ENCODE results near the gene NSFL1C.
A peak's percentile ranks its signal among the peaks of the same experiment; 100 is the strongest.
"Not testable (repeated sequence)": the region's sequence is repeated elsewhere in the genome, so short reads cannot be mapped to it uniquely, and the experiment has no call there.

Gene NSFL1C

GRCh38 chr20:1466211-1467081 lies at the start of gene NSFL1C:
NSFL1C (minus strand) TSS chr20:1466849; CDS start chr20:1466824, 25 bp downstream.
- DNase-seq: peak; percentile 73 to 82

- no peak for DNase-seq
Measured at GRCh38 chr20:1513801-1514200, 47.2 kb upstream of the NSFL1C start.

GRCh38 chr20:1509237-1509636 lies 42.6 kb upstream of the NSFL1C start:
- peak; percentile 52 to 66 for DNase-seq

GRCh38 chr20:1508574-1508973 lies 41.9 kb upstream of the NSFL1C start:
- no peak for DNase-seq

- DNase-seq: no peak
Measured at GRCh38 chr20:1507276-1507675, 40.6 kb upstream of the NSFL1C start.

- DNase-seq: no peak
Measured at GRCh38 chr20:1505871-1506270, 39.2 kb upstream of the NSFL1C start.

- no peak for DNase-seq
Measured at GRCh38 chr20:1505361-1505760, 38.7 kb upstream of the NSFL1C start.

- DNase-seq: peak; percentile 96
Measured at GRCh38 chr20:1503564-1504227, 37.0 kb upstream of the NSFL1C start.

- DNase-seq: no peak
Measured at GRCh38 chr20:1500496-1500895, 33.8 kb upstream of the NSFL1C start.

GRCh38 chr20:1499528-1500420 lies 33.1 kb upstream of the NSFL1C start:
- DNase-seq: no peak

- DNase-seq: not testable (repeated sequence)
Measured at GRCh38 chr20:1497371-1497770, 30.7 kb upstream of the NSFL1C start.

GRCh38 chr20:1496930-1497329 lies 30.3 kb upstream of the NSFL1C start:
- no peak for DNase-seq

- DNase-seq: no peak
Measured at GRCh38 chr20:1494436-1494835, 27.8 kb upstream of the NSFL1C start.

GRCh38 chr20:1493536-1493935 lies 26.9 kb upstream of the NSFL1C start:
- DNase-seq: no peak

- peak; percentile 41 to 45 for DNase-seq
Measured at GRCh38 chr20:1491860-1492642, 25.4 kb upstream of the NSFL1C start.

- DNase-seq: peak; percentile 81 to 92
Measured at GRCh38 chr20:1491281-1491840, 24.7 kb upstream of the NSFL1C start, which contains the start of gene SIRPB2. SIRPB2 (minus strand) TSS chr20:1491420; CDS start chr20:1491359, 61 bp downstream.

- DNase-seq: peak; percentile 26 to 32
Measured at GRCh38 chr20:1490643-1491195, 24.1 kb upstream of the NSFL1C start.

GRCh38 chr20:1489764-1490436 lies 23.3 kb upstream of the NSFL1C start:
- DNase-seq: peak; percentile 57 to 63

GRCh38 chr20:1489325-1489724 lies 22.7 kb upstream of the NSFL1C start:
- DNase-seq: no peak

GRCh38 chr20:1486566-1486965 lies 19.9 kb upstream of the NSFL1C start:
- DNase-seq: no peak
